Measurements from ENCODE around the gene BIVM. TPM values are rescaled to one million over a fixed set of nuclear protein-coding genes. Genes with fewer than 3 reads are reported as not detected.
A peak's percentile ranks its signal among the peaks of the same experiment; 100 is the strongest.

BIVM gene
- total RNA-seq, 1 experiment from 2014 or later = 14.9 TPM

DNA sequence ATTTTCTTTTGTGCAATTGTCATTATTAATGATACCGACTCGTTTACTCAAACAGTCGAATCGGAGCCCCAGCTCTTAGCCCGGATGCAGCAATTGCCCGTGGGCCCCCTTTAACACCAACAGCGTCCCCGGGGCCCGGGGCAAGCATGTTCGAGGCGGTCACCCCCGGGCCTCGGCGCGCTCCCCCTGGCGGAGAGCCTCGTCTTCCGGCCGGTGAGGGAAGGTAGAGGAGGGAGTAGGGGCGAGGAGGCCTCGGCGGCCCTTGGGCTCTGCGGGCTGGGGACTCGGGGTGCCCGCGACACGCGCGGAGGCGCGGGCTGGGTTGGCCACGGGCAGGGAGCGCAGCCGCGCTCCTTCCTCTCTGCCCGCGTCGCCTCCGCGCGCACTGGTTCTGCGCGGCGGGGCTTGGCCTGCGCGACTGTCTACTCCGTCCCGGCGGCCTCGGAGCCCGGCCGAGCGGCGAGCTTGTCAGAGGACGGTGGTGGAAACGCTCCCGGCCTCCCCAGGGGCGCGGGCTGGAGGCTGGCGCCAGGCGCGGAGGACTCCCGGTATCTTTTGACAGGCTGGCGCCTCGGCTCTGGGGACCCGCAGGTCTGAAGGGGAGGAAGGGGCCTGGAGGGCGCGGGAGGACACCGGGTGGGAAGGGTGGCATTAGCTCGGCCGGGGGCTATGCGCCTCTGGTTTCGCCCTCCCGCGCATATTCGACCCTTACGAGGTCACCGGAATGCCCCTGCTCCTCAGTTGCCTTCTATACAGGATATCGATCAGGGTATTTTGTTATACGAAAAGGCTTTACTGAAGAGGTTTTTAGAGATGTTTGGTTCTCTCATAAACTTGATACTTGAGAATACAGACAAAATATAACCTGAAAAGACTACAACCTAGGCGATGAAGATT, 1.5 kb downstream of the BIVM start:
- intact Hi-C loops (cut with micrococcal nuclease; ENCODE audit: unreplicated experiment) = loop anchor here (1.0 kb wide), 3 partner anchors 47 to 220 kb away; no protein-coding TSS in a partner anchor
- Histone ChIP-seq H3K9me3 (no peaks in the 10 kb centered on the region), H3K27me3 (replicated peaks; ENCODE audit: control insufficient read depth, insufficient read depth, low read length) (no peaks in the 10 kb centered on the region), H3K36me3 (ENCODE audit: control insufficient read depth, insufficient read depth, low read length) (no peaks in the 10 kb centered on the region; the same call in 1 of the 2 replicates), H3K4me1 (0 out of 2 replicates have a peak, but pooled peaks cover 4% of the 10 kb centered on the region), H3K4me3 (ENCODE audit: low read depth, low read length) (peak overlapping the region; percentile 84)
- peak overlapping the region; percentile 93 for H3K4me3 Mint-ChIP-seq (ENCODE audit: unreplicated experiment)
- no peaks in the 10 kb centered on the region for H3K4me1 Mint-ChIP-seq (ENCODE audit: low read depth, unreplicated experiment)
- no peaks in the 10 kb centered on the region for H3K27me3 Mint-ChIP-seq (ENCODE audit: insufficient read depth, unreplicated experiment)
- ChIA-PET CTCF (interaction anchor here (0.7 to 2.1 kb wide), 7 partner anchors 16 to 221 kb away, joined by 3 to 8 read pairs (median 6); partner anchors contain the start of genes ERCC5 and TEX30), POLR2A (interaction anchor here (0.7 to 1.9 kb wide), 3 partner anchors 27 to 209 kb away, joined by 3 to 10 read pairs (median 7); partner anchors contain the start of genes ERCC5 and TEX30)
- no peaks in the 10 kb centered on the region for H3K9me3 Mint-ChIP-seq (ENCODE audit: unreplicated experiment)
- peak; percentile 91 for TF ChIP-seq CTCF (IDR thresholded peaks at IDR 0.05; ENCODE audit: insufficient read depth in 1 of 2, low read depth in 1 of 2, low read length in 1 of 2, severe bottlenecking in 1 of 2, unreplicated experiment in 1 of 2)
- H3K36me3 Mint-ChIP-seq (ENCODE audit: insufficient read depth, unreplicated experiment) = no peaks in the 10 kb centered on the region
- peak overlapping the region; percentile 81 for H3K27ac Mint-ChIP-seq (ENCODE audit: unreplicated experiment)
- peak; percentile 85 to 93 for DNase-seq
- no TSS peak for BruUV-seq (replicated peaks)

- TF ChIP-seq CTCF (IDR thresholded peaks at IDR 0.05; ENCODE audit: insufficient read depth in 1 of 2, low read depth in 1 of 2, low read length in 1 of 2, severe bottlenecking in 1 of 2, unreplicated experiment in 1 of 2) = no peak
- Mint-ChIP-seq H3K9me3 (ENCODE audit: unreplicated experiment) (peaks cover 8% of the 10 kb centered on the region), H3K4me3 (ENCODE audit: unreplicated experiment) (no peak overlapping the region), H3K4me1 (ENCODE audit: low read depth, unreplicated experiment) (no peaks in the 10 kb centered on the region), H3K27ac (ENCODE audit: unreplicated experiment) (no peak overlapping the region), H3K27me3 (ENCODE audit: insufficient read depth, unreplicated experiment) (no peaks in the 10 kb centered on the region), H3K36me3 (ENCODE audit: insufficient read depth, unreplicated experiment) (peaks cover 6% of the 10 kb centered on the region)
- ChIA-PET CTCF (no interaction called here), POLR2A (no interaction called here)
- DNase-seq = no peak
- H3K27me3 ChIP-seq (replicated peaks; ENCODE audit: control insufficient read depth, insufficient read depth, low read length) = no peaks in the 10 kb centered on the region
- H3K4me1 ChIP-seq = 0 out of 2 replicates have a peak, but pooled peaks cover 4% of the 10 kb centered on the region
- BruUV-seq (replicated peaks) = no TSS peak
- H3K4me3 ChIP-seq (ENCODE audit: low read depth, low read length) = no peak overlapping the region
- intact Hi-C loops (cut with micrococcal nuclease; ENCODE audit: unreplicated experiment) = no loop called here
- no peaks in the 10 kb centered on the region for H3K9me3 ChIP-seq
- H3K36me3 ChIP-seq (ENCODE audit: control insufficient read depth, insufficient read depth, low read length) = no peaks in the 10 kb centered on the region
Observed at GRCh38 chr13:102805680-102806079, 6.8 kb downstream of the BIVM start.

DNA sequence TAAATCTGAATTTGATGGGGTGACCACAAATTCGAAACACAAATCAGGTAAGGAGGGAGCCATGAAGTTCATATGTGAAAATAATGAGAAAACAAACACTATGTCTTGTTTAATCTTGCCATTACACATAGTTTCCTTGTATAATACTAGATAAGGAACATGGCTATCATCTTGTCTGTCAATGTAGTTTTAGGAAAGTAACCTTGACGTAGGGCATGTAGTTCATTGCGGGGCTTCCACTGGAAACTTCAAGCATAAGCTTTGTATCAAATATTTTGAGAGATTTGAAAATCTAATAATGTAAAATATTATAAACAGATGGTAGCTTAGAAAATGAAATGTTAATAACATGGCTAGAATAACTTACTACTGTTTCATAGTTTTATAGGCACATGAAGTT, 8.8 kb downstream of the BIVM start:
- no peak for DNase-seq
- ChIA-PET CTCF (no interaction called here), POLR2A (no interaction called here)
- TF ChIP-seq CTCF (IDR thresholded peaks at IDR 0.05; ENCODE audit: insufficient read depth in 1 of 2, low read depth in 1 of 2, low read length in 1 of 2, severe bottlenecking in 1 of 2, unreplicated experiment in 1 of 2) = no peak
- Histone ChIP-seq H3K9me3 (no peaks in the 10 kb centered on the region), H3K4me1 (no peaks in the 10 kb centered on the region), H3K36me3 (ENCODE audit: control insufficient read depth, insufficient read depth, low read length) (no peaks in the 10 kb centered on the region), H3K27me3 (replicated peaks; ENCODE audit: control insufficient read depth, insufficient read depth, low read length) (no peaks in the 10 kb centered on the region), H3K4me3 (ENCODE audit: low read depth, low read length) (no peak overlapping the region)
- no peak overlapping the region for H3K27ac Mint-ChIP-seq (ENCODE audit: unreplicated experiment)
- no peak overlapping the region for H3K4me3 Mint-ChIP-seq (ENCODE audit: unreplicated experiment)
- H3K9me3 Mint-ChIP-seq (ENCODE audit: unreplicated experiment) = peaks cover 8% of the 10 kb centered on the region
- intact Hi-C loops (cut with micrococcal nuclease; ENCODE audit: unreplicated experiment) = no loop called here
- H3K27me3 Mint-ChIP-seq (ENCODE audit: insufficient read depth, unreplicated experiment) = no peaks in the 10 kb centered on the region
- BruUV-seq (replicated peaks) = no TSS peak
- no peaks in the 10 kb centered on the region for H3K4me1 Mint-ChIP-seq (ENCODE audit: low read depth, unreplicated experiment)
- peaks cover 6% of the 10 kb centered on the region for H3K36me3 Mint-ChIP-seq (ENCODE audit: insufficient read depth, unreplicated experiment)
